Measurements from ENCODE around the gene ARPC1B.

GRCh38 chr7:99418260-99418659, 43.7 kb downstream of the ARPC1B start:
- TF ChIP-seq, protein P1, sequence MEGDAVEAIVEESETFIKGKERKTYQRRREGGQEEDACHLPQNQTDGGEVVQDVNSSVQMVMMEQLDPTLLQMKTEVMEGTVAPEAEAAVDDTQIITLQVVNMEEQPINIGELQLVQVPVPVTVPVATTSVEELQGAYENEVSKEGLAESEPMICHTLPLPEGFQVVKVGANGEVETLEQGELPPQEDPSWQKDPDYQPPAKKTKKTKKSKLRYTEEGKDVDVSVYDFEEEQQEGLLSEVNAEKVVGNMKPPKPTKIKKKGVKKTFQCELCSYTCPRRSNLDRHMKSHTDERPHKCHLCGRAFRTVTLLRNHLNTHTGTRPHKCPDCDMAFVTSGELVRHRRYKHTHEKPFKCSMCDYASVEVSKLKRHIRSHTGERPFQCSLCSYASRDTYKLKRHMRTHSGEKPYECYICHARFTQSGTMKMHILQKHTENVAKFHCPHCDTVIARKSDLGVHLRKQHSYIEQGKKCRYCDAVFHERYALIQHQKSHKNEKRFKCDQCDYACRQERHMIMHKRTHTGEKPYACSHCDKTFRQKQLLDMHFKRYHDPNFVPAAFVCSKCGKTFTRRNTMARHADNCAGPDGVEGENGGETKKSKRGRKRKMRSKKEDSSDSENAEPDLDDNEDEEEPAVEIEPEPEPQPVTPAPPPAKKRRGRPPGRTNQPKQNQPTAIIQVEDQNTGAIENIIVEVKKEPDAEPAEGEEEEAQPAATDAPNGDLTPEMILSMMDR (conservative IDR thresholded peaks at IDR 0.05; ENCODE audit: low read depth, low read length) = no peak
- no peak for TF ChIP-seq EZH2 (IDR thresholded peaks at IDR 0.05; ENCODE audit: low read length, unreplicated experiment)
- no peak for TF ChIP-seq EZH2phosphoT487 (IDR thresholded peaks at IDR 0.05; ENCODE audit: borderline replicate concordance, low read length)
